H9 (cell line): ENCODE results near the gene DNAH1. TPM values are rescaled to one million over a fixed set of nuclear protein-coding genes. Genes with fewer than 3 reads are reported as not detected.

Source experiments
- DNase-seq: peaks from one replicate; pipeline ENCODE4 v3.0.0-alpha.2; 2017
- H2AFZ ChIP-seq: one replicate; pipeline ENCODE4 v1.6.1; 2013; ENCODE audit warnings: mild to moderate bottlenecking, low read length, control low read depth, moderate library complexity
- H2AK5ac ChIP-seq: 2 replicates; pipeline ENCODE4 v1.6.1; 2013; ENCODE audit warnings: low read length, control low read depth, mixed read lengths; ENCODE audit not compliant: insufficient read length
- H2BK120ac ChIP-seq: one replicate; pipeline ENCODE4 v1.6.1; 2013; ENCODE audit warnings: low read depth, mild to moderate bottlenecking, low read length, control low read depth, inconsistent platforms; ENCODE audit not compliant: poor library complexity, severe bottlenecking
- H2BK12ac ChIP-seq: 2 replicates; pipeline ENCODE4 v1.6.1; 2013; ENCODE audit warnings: low read length, control low read depth, mixed read lengths, low read depth; ENCODE audit not compliant: insufficient read length
- H2BK15ac ChIP-seq: 2 replicates; pipeline ENCODE4 v1.6.1; 2013; ENCODE audit warnings: low read depth, low read length, control low read depth
- H2BK20ac ChIP-seq: one replicate; pipeline ENCODE4 v1.6.1; 2013; ENCODE audit warnings: low read depth, mild to moderate bottlenecking, low read length, control low read depth, inconsistent platforms; ENCODE audit not compliant: poor library complexity, severe bottlenecking
- H2BK5ac ChIP-seq: 2 replicates; pipeline ENCODE4 v1.6.1; 2013; ENCODE audit warnings: low read length, control low read depth, mixed read lengths; ENCODE audit not compliant: insufficient read length
- H3K14ac ChIP-seq: 2 replicates; pipeline ENCODE4 v1.6.1; 2013; ENCODE audit warnings: low read length, control low read depth; ENCODE audit not compliant: insufficient read depth
- H3K18ac ChIP-seq: 2 replicates; pipeline ENCODE4 v1.6.1; 2013; ENCODE audit warnings: low read depth, mild to moderate bottlenecking, mixed read lengths, low read length, control low read depth; ENCODE audit not compliant: insufficient read length
- H3K23ac ChIP-seq: 2 replicates; pipeline ENCODE4 v1.6.1; 2013; ENCODE audit warnings: low read length, control low read depth, mixed read lengths, low read depth; ENCODE audit not compliant: insufficient read length
- H3K23me2 ChIP-seq: 2 replicates; pipeline ENCODE4 v1.6.1; 2013; ENCODE audit warnings: low read depth, mild to moderate bottlenecking, mixed read lengths, low read length, control low read depth; ENCODE audit not compliant: insufficient read length, poor library complexity, severe bottlenecking
- H3K27ac ChIP-seq: 2 replicates; pipeline ENCODE4 v1.5.1; 2013; ENCODE audit warnings: low read length, control low read depth, mixed read lengths, low read depth; ENCODE audit not compliant: insufficient read length
- H3K27me3 ChIP-seq: 2 replicates; pipeline ENCODE4 v1.6.1; 2013; ENCODE audit warnings: low read length, control low read depth, inconsistent platforms; ENCODE audit not compliant: insufficient read depth
- H3K4ac ChIP-seq: 2 replicates; pipeline ENCODE4 v1.6.1; 2013; ENCODE audit warnings: low read depth, mild to moderate bottlenecking, control low read depth, inconsistent platforms, low read length, moderate library complexity
- H3K4me1 ChIP-seq: 2 replicates; pipeline ENCODE4 v1.6.1; 2013; ENCODE audit warnings: low read length, control low read depth, inconsistent platforms; ENCODE audit not compliant: insufficient read depth
- H3K4me2 ChIP-seq: 2 replicates; pipeline ENCODE4 v1.6.1; 2013; ENCODE audit warnings: low read length, control low read depth, mixed read lengths; ENCODE audit not compliant: insufficient read length, insufficient read depth
- H3K56ac ChIP-seq: 2 replicates; pipeline ENCODE4 v1.6.1; 2013; ENCODE audit warnings: low read depth, mild to moderate bottlenecking, mixed read lengths, low read length, control low read depth; ENCODE audit not compliant: insufficient read length
- H3K79me1 ChIP-seq: 2 replicates; pipeline ENCODE4 v1.6.1; 2013; ENCODE audit warnings: low read depth, mild to moderate bottlenecking, moderate library complexity, low read length, control low read depth, inconsistent platforms; ENCODE audit not compliant: insufficient read depth, poor library complexity, severe bottlenecking
- H3K79me2 ChIP-seq: 2 replicates; pipeline ENCODE4 v1.6.1; 2013; ENCODE audit warnings: low read length, control low read depth, inconsistent platforms; ENCODE audit not compliant: insufficient read depth
- H3K9ac ChIP-seq: 2 replicates; pipeline ENCODE4 v1.6.1; 2013; ENCODE audit warnings: low read length, control low read depth, mixed read lengths; ENCODE audit not compliant: insufficient read length; ENCODE audit errors: extremely low read depth
- H3K9me3 ChIP-seq: one replicate; pipeline ENCODE4 v1.6.1; 2013; ENCODE audit warnings: low read depth, low read length, inconsistent platforms; ENCODE audit not compliant: control insufficient read depth
- H3T11ph ChIP-seq: one replicate; pipeline ENCODE4 v1.6.1; 2013; ENCODE audit warnings: mild to moderate bottlenecking, low read length, control low read depth, inconsistent platforms
- H4K20me1 ChIP-seq: one replicate; pipeline ENCODE4 v1.6.1; 2013; ENCODE audit not compliant: control insufficient read depth, insufficient read length, insufficient read depth
- H4K5ac ChIP-seq: 2 replicates; pipeline ENCODE4 v1.6.1; 2013; ENCODE audit warnings: low read depth, mild to moderate bottlenecking, mixed read lengths, low read length, control low read depth; ENCODE audit not compliant: insufficient read length
- H4K8ac ChIP-seq: replicated peaks from 2 replicates; pipeline ENCODE4 v1.6.1; 2013; ENCODE audit warnings: low read length, control low read depth, mixed read lengths, low read depth; ENCODE audit not compliant: insufficient read length
- H4K91ac ChIP-seq: 2 replicates; pipeline ENCODE4 v1.6.1; 2013; ENCODE audit warnings: low read depth, mild to moderate bottlenecking, moderate library complexity, mixed read lengths, low read length, control low read depth; ENCODE audit not compliant: insufficient read length
- H3K27ac Mint-ChIP-seq, 3 experiments: 2 replicates in 2 of 3; 3 replicates in 1 of 3; pipeline ENCODE4 v1.8.0; 2020 to 2021; ENCODE audit warnings: mixed read lengths in 3 of 3, mild to moderate bottlenecking in 1 of 3, moderate library complexity in 1 of 3
- H3K27me3 Mint-ChIP-seq: 2 replicates; pipeline ENCODE4 v1.8.0; 2021; ENCODE audit warnings: low read depth, mild to moderate bottlenecking, moderate library complexity, mixed read lengths
- H3K36me3 Mint-ChIP-seq, 3 experiments: 2 replicates in 2 of 3; 3 replicates in 1 of 3; pipeline ENCODE4 v1.8.0; 2020 to 2021; ENCODE audit warnings: low read depth in 3 of 3, mixed read lengths in 3 of 3; ENCODE audit not compliant: insufficient read depth in 1 of 3
- H3K4me1 Mint-ChIP-seq, 2 experiments: 2 replicates each; pipeline ENCODE4 v1.8.0; 2020; ENCODE audit warnings: mixed read lengths in 2 of 2
- H3K4me3 Mint-ChIP-seq, 2 experiments: 2 replicates in 1 of 2; 3 replicates in 1 of 2; pipeline ENCODE4 v1.8.0; 2020 to 2021; ENCODE audit warnings: mild to moderate bottlenecking in 2 of 2, mixed read lengths in 2 of 2, moderate library complexity in 1 of 2
- H3K9me3 Mint-ChIP-seq, 2 experiments: 2 replicates in 1 of 2; 3 replicates in 1 of 2; pipeline ENCODE4 v1.8.0; 2020; ENCODE audit warnings: mild to moderate bottlenecking in 2 of 2, mixed read lengths in 2 of 2, moderate library complexity in 1 of 2
- CTCF ChIP-seq: fragments of 200-600 bp; sonication (generic); conservative IDR thresholded peaks from 3 replicates; pipeline ENCODE4 v1.8.0; 2021; ENCODE audit warnings: antibody characterized with exemption, mild to moderate bottlenecking
- WGBS: extraction: QIAGEN DNeasy Blood & Tissue Kit; methylation state at CpG from one replicate; pipeline ENCODE4 v1.1.7; 2013; ENCODE audit warnings: missing lambda C conversion rate, low lambda C conversion rate, mixed read lengths; ENCODE audit not compliant: insufficient read length; ENCODE audit errors: extremely low coverage; 5-methylcytosine and 5-hydroxymethylcytosine counted together
- total RNA-seq: library from RNA; stranded (reverse); gene quantifications from 2 replicates; pipeline ENCODE4 v1.2.1, GENCODE V29; 2021

The DNAH1 gene
- total RNA-seq, 1 experiment from 2014 or later, result 2.0 TPM

GRCh38 chr3:52380023-52380422 is 63.9 kb downstream of the DNAH1 start:
- WGBS, result no CpG with 5 or more reads among the region's 10 CpGs
- H2AFZ ChIP-seq, result no peak overlapping the region

More at GRCh38 chr3:52380023-52380422, 63.9 kb downstream of the DNAH1 start:
- Histone ChIP-seq H2BK120ac (no peak overlapping the region), H4K8ac (no peak overlapping the region), H3K27ac (no peak overlapping the region), H4K91ac (no peak overlapping the region), H3K4ac (no peak overlapping the region), H4K5ac (no peak overlapping the region), H2BK20ac (no peak overlapping the region), H3K79me1 (no peaks in the 10 kb centered on the region), H3T11ph (no peak overlapping the region), H3K18ac (no peak overlapping the region), H3K27me3 (no peaks in the 10 kb centered on the region), H3K14ac (no peak overlapping the region; the same call in 1 of the 2 replicates), H2BK12ac (no peak overlapping the region), H3K9ac (no peak overlapping the region), H2BK15ac (no peak overlapping the region), H3K9me3 (no peaks in the 10 kb centered on the region), H2BK5ac (no peak overlapping the region), H3K4me2 (no peak overlapping the region), H3K79me2 (no peaks in the 10 kb centered on the region), H3K23ac (no peak overlapping the region), H2AK5ac (no peak overlapping the region), H3K4me1 (no peaks in the 10 kb centered on the region), H4K20me1 (no peaks in the 10 kb centered on the region), H3K23me2 (no peaks in the 10 kb centered on the region), H3K56ac (no peak overlapping the region)
- H3K4me3 Mint-ChIP-seq, result no peak overlapping the region
- peaks cover 4 to 7% of the 10 kb centered on the region in 2 experiments for H3K4me1 Mint-ChIP-seq
- no peak for DNase-seq
- H3K27me3 Mint-ChIP-seq, result peaks cover 21% of the 10 kb centered on the region
- H3K9me3 Mint-ChIP-seq, result no peaks in the 10 kb centered on the region
- no peak for TF ChIP-seq CTCF
- H3K36me3 Mint-ChIP-seq, result no peaks in the 10 kb centered on the region
- no peak overlapping the region for H3K27ac Mint-ChIP-seq
